Ectodermal cell (in vitro differentiated cells): ENCODE results near the gene KRTAP10-4.

Source experiments
- H3K27ac ChIP-seq: 2 replicates; pipeline ENCODE4 v1.7.0; 2013; ENCODE audit warnings: mild to moderate bottlenecking, low read depth, low read length; ENCODE audit not compliant: insufficient read depth, poor library complexity, severe bottlenecking
- H3K27me3 ChIP-seq: 2 replicates; pipeline ENCODE4 v1.7.0; 2013; ENCODE audit warnings: mild to moderate bottlenecking, low read length; ENCODE audit not compliant: insufficient read depth, control insufficient read depth, poor library complexity, severe bottlenecking
- H3K36me3 ChIP-seq: one replicate; pipeline ENCODE4 v1.7.0; 2013; ENCODE audit warnings: low read length; ENCODE audit not compliant: control insufficient read depth, insufficient read depth
- H3K4me1 ChIP-seq: one replicate; pipeline ENCODE4 v1.7.0; 2013; ENCODE audit warnings: low read length; ENCODE audit not compliant: control insufficient read depth, insufficient read depth
- H3K4me3 ChIP-seq: 2 replicates; pipeline ENCODE4 v1.7.0; 2013; ENCODE audit warnings: low read depth, low read length, control low read depth; ENCODE audit not compliant: insufficient read depth
- H3K9me3 ChIP-seq: 2 replicates; pipeline ENCODE4 v1.7.0; 2013; ENCODE audit warnings: mild to moderate bottlenecking, low read length, moderate library complexity; ENCODE audit not compliant: control insufficient read depth
- WGBS, 2 experiments: methylation state at CpG; one replicate each; pipeline ENCODE4 v1.1.7; 2013; ENCODE audit warnings: missing lambda C conversion rate in 2 of 2; 5-methylcytosine and 5-hydroxymethylcytosine counted together

The KRTAP10-4 gene

GRCh38 chr21:44558695-44559094, 14.8 kb upstream of the KRTAP10-4 start, which contains the start of gene KRTAP10-3:
Gene KRTAP10-3, minus strand, starts transcription at chr21:44558795. Its CDS starts 80 bp downstream, at chr21:44558715.
- Histone ChIP-seq H3K27me3 (no peaks in the 10 kb centered on the region), H3K4me3 (no peak within 1 kb of the TSS), H3K36me3 (no peaks in the 10 kb centered on the region), H3K27ac (no peak within 1 kb of the TSS), H3K9me3 (no peaks in the 10 kb centered on the region), H3K4me1 (peaks cover 15% of the 10 kb centered on the region)
- WGBS, 2 experiments: 84 to 91% methylated on average over 5 of the region's 5 CpGs

DNA sequence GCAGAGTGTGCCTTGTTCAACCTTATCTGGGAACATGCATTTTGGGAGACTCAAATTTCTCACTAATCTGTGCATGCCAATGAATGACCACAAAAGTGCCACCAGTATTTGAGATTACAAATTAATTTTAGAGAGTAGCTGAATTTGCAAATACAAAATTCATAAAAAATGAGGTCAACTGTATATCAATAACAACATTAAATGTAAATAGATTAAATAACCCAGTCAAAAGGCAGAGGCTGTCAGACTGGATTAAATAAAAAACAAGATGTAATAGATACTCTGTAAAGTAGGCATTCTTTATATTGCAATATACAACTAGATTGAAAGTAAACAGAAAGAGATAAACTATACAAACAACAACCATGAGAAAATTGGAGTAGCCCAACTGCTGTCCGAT, 9.4 kb upstream of the KRTAP10-4 start:
- Histone ChIP-seq H3K27ac (no peak overlapping the region), H3K27me3 (no peaks in the 10 kb centered on the region), H3K9me3 (peaks cover 2% of the 10 kb centered on the region), H3K4me1 (no peaks in the 10 kb centered on the region), H3K36me3 (no peaks in the 10 kb centered on the region), H3K4me3 (no peak overlapping the region)
- no CpG with 5 or more reads among the region's 1 CpG for WGBS, 2 experiments

DNA sequence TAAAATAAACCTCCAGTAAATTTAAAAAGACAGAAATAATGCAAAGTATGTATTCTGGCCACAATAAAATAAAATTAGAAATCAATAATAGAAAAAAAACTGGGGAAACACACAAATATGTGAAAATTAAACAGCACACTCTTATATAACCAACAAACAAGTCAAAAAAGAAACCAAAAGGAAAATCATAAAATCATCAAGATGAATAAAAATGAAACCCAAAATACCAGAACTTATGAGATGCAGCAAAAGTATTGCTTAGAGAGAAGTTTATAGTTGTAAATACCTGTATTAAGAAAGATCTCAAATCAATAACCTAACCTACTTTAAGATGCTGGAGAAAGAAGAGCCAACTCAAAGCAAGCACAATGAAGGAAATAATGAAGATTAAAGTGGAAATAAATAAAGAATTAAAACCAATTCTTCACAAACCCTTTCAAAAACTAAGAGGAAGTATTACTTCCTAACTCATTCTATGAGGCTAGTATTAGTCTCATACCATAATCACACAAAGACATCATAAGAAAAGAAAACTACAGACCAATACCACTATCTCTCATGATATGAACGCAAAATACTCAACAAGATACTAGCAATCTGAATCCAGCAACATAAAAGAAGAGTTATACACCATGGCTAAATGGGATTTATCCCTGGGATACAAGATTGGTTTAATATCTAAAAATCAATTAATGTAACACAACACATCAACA, 8.5 kb upstream of the KRTAP10-4 start:
- H3K9me3 ChIP-seq: peaks cover 2% of the 10 kb centered on the region
- no peaks in the 10 kb centered on the region for H3K36me3 ChIP-seq
- WGBS, 2 experiments: 0% methylated on average over 1 of the region's 1 CpG
- no peaks in the 10 kb centered on the region for H3K27me3 ChIP-seq
- no peaks in the 10 kb centered on the region for H3K4me1 ChIP-seq
- no peak overlapping the region for H3K27ac ChIP-seq
- H3K4me3 ChIP-seq: no peak overlapping the region

GRCh38 chr21:44566403-44566802, 7.1 kb upstream of the KRTAP10-4 start:
- WGBS, 2 experiments: 100% methylated on average over 1 of the region's 1 CpG; no CpG with 5 or more reads in 1 of the 2 experiments

DNA sequence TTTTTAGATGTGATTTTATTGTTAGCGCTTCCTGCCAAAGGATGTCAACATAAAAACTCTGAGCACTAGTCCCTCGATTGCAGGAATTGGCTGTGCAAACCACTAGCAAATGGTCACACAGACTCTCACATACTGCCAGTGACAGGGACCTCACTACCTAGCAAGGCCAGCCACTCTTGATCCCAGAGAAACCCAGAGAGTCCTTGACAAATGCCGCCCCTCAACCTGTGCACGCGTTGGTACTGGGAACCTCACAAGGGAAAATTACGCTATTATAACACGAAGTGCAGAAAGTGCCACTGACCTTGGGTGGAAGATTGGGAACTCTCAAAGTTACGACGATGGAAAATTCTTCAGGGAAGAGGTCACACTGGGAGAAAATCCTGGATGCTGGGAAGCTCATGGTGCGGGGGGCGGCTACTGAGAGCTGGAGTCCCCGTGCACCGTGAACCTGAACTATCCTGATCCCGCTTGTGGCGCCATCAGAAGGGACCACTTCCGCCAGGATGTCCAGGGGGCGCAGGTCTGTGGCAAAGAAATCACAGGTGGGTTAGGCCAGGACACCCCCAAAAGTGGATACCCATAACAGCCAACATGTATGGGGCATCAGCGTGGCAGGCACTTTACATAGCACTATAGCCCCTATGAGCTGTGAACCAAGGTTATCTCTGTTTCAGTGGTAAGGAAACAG, 5.9 kb upstream of the KRTAP10-4 start:
- 95% methylated on average over 18 of the region's 18 CpGs for WGBS, 2 experiments
- Histone ChIP-seq H3K4me1 (no peaks in the 10 kb centered on the region), H3K4me3 (no peak overlapping the region), H3K36me3 (no peaks in the 10 kb centered on the region), H3K9me3 (peaks cover 2% of the 10 kb centered on the region), H3K27ac (no peak overlapping the region), H3K27me3 (no peaks in the 10 kb centered on the region)

More at GRCh38 chr21:44566403-44566802, 7.1 kb upstream of the KRTAP10-4 start:
- Histone ChIP-seq H3K36me3 (no peaks in the 10 kb centered on the region), H3K27me3 (no peaks in the 10 kb centered on the region), H3K4me3 (no peak overlapping the region), H3K4me1 (no peaks in the 10 kb centered on the region), H3K9me3 (peaks cover 2% of the 10 kb centered on the region), H3K27ac (no peak overlapping the region)

GRCh38 chr21:44568261-44568660, 5.3 kb upstream of the KRTAP10-4 start:
- WGBS, 2 experiments: 90 to 95% methylated on average over 12 of the region's 12 CpGs
- H3K36me3 ChIP-seq: no peaks in the 10 kb centered on the region
- no peak overlapping the region for H3K4me3 ChIP-seq
- H3K9me3 ChIP-seq: peaks cover 2% of the 10 kb centered on the region
- no peaks in the 10 kb centered on the region for H3K27me3 ChIP-seq
- H3K27ac ChIP-seq: no peak overlapping the region
- H3K4me1 ChIP-seq: no peaks in the 10 kb centered on the region

DNA sequence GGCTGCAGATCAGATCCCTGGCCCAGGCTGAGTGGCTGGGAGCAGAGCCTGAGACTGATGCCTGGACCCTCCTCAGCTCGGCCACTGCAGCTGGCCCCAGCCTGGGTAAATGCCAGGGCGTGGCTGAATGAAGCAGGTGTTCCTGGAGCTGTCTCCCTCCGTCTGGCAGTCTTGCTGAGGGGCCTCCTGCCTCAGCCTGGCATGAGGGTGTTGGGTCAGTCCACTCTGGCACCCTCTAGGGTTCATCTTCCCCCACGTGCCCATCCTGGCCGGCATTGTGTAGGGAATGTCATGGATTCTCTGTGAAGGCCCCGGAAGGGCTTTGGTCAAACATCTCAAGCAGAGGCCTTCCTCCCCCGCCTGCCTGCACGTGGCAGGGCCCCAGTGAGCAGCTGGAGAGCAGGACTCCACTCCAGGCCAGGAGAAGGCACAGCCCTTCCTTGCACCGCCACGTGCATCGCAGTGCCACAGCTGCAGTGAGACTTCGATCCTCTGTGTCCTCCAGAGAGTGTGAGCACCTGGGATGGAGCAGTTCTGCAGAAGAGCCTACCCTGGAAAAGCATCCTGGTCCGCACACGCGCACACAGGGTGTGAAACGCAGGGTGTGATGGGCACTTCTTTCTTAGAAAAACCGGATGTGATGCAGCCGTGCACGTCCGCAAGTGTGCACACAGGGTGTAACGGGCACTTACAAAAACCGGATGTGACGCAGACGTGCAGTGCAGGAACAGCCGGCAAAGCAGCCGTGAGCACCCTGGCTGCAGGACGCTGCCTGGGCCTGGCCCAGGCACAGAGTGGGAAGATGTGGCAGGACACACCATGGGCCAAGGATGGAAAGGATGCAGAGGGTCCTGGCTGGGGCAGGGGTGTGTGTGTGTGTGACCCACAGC, 4.6 kb upstream of the KRTAP10-4 start:
- 86 to 87% methylated on average over 27 of the region's 27 CpGs for WGBS, 2 experiments
- H3K4me1 ChIP-seq: no peaks in the 10 kb centered on the region
- peaks cover 2% of the 10 kb centered on the region for H3K9me3 ChIP-seq
- no peaks in the 10 kb centered on the region for H3K27me3 ChIP-seq
- H3K4me3 ChIP-seq: no peak overlapping the region
- H3K36me3 ChIP-seq: no peaks in the 10 kb centered on the region
- H3K27ac ChIP-seq: no peak overlapping the region

DNA sequence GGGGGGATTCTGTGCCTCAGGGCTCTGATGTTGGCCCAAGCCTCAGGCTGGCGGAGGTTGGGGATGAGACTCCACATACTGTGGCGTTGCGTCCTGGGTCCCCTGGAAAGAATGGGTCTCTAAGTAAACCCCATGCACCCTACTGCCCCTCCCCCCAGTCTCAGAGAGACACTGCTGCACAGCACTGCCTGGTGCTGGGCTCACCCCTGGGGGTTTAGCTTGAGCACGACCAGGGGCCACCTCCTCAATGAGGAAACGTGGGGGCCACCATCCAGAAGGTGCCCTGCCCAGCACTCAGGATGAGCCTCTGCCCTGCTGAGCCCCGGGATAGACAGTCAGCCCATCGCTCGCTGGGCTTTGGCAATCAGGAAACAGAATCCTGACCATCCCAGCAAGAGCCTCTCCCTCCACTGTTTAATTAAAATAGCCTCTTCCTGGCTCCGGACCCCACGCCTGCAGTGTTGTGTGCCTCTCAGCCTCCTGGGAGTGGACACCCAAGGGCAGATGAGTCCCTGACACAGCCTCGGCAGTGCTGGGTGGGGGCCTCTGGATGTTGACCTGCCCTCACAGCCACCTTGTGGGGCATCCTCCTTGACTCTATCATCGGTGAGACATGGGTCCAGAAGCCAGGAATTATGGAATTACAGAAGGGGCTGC, 3.5 kb upstream of the KRTAP10-4 start:
- Histone ChIP-seq H3K27ac (no peak overlapping the region), H3K27me3 (no peaks in the 10 kb centered on the region), H3K4me1 (peaks cover 6% of the 10 kb centered on the region), H3K9me3 (peaks cover 2% of the 10 kb centered on the region), H3K36me3 (no peaks in the 10 kb centered on the region), H3K4me3 (no peak overlapping the region)
- 90 to 91% methylated on average over 12 of the region's 12 CpGs for WGBS, 2 experiments

- Histone ChIP-seq H3K9me3 (peaks cover 2% of the 10 kb centered on the region), H3K4me1 (peaks cover 6% of the 10 kb centered on the region), H3K27me3 (no peaks in the 10 kb centered on the region), H3K4me3 (no peak overlapping the region), H3K36me3 (no peaks in the 10 kb centered on the region), H3K27ac (no peak overlapping the region)
- 67 to 73% methylated on average over 4 of the region's 4 CpGs for WGBS, 2 experiments
Observed at GRCh38 chr21:44571296-44571695, 2.2 kb upstream of the KRTAP10-4 start.
